Lower leg skin (tissue), 4 donors: ENCODE measurements around the gene TM4SF1. TPM values are rescaled to one million over a fixed set of nuclear protein-coding genes. Genes with fewer than 3 reads are reported as not detected.

Experiments used
- DNase-seq, 2 donors: peaks; one replicate each; pipeline ENCODE4 v3.0.0-alpha.2; 2019; ENCODE audit warnings: low spot score in 2 of 2
- H3K4me3 ChIP-seq: fragments of 200-600 bp; sonication (generic); 2 replicates; pipeline ENCODE4 v1.5.1; 2017; ENCODE audit warnings: mild to moderate bottlenecking, low read depth; ENCODE audit not compliant: poor library complexity, severe bottlenecking
- POLR2A ChIP-seq, 2 donors: fragments of 450-650 bp; IDR thresholded peaks; one replicate each; pipeline ENCODE4 v1.6.1; 2016 to 2017; ENCODE audit warnings: antibody characterized with exemption in 2 of 2, mild to moderate bottlenecking in 1 of 2, moderate library complexity in 1 of 2
- WGBS, 2 donors: methylation state at CpG; one replicate each; pipeline ENCODE4 v1.1.5; 2018; 5-methylcytosine and 5-hydroxymethylcytosine counted together
- intact Hi-C: fragments of 100-400 bp; cut with DNase I; formaldehyde crosslinking; loops from one replicate; pipeline ENCODE4 v1.15.0; 2023; ENCODE audit warnings: low total_unique reads
- total RNA-seq, 4 donors: library from RNA; depleted of rRNA; stranded (reverse); fragments of >200 nt; gene quantifications; one replicate each; pipeline ENCODE4 v1.1.0, GENCODE V29; 2016
- TF ChIP-seq, protein P1 (sequence below), 3 donors: fragments of 450-650 bp; IDR thresholded peaks; one replicate each; pipeline ENCODE4 v1.5.1; 2016; ENCODE audit warnings: antibody characterized with exemption in 3 of 3, mild to moderate bottlenecking in 3 of 3, moderate library complexity in 2 of 3

Gene TM4SF1
- total RNA-seq, 4 donors from 2014 or later = 24.5 to 131 (median 51.0) TPM

DNA sequence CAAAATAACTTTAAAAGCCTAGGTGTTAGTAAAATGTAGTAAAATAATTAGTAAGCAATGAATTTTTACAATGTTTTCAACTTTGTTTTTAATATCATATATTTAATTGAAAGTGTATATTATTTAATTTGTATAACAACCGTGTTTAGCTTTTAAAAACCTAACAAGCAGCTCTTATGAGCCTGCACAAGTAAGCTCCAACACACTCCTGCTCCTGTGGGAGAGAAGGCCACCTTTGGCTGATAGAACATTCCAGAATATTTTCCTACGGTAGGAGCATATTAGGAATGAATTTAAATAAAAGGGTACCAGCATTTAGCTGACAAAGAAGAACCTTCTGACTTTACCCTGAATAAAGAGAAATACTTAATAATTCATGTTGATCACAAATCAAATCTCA is 40.3 kb upstream of the TM4SF1 start:
- no peak for DNase-seq
- no peak for TF ChIP-seq POLR2A (IDR thresholded peaks at IDR 0.05)
- TF ChIP-seq, protein P1, sequence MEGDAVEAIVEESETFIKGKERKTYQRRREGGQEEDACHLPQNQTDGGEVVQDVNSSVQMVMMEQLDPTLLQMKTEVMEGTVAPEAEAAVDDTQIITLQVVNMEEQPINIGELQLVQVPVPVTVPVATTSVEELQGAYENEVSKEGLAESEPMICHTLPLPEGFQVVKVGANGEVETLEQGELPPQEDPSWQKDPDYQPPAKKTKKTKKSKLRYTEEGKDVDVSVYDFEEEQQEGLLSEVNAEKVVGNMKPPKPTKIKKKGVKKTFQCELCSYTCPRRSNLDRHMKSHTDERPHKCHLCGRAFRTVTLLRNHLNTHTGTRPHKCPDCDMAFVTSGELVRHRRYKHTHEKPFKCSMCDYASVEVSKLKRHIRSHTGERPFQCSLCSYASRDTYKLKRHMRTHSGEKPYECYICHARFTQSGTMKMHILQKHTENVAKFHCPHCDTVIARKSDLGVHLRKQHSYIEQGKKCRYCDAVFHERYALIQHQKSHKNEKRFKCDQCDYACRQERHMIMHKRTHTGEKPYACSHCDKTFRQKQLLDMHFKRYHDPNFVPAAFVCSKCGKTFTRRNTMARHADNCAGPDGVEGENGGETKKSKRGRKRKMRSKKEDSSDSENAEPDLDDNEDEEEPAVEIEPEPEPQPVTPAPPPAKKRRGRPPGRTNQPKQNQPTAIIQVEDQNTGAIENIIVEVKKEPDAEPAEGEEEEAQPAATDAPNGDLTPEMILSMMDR (IDR thresholded peaks at IDR 0.05) = no peak
- 87 to 92% methylated on average over 2 of the region's 2 CpGs for whole genome bisulfite sequencing, 2 donors
- intact Hi-C loops = no loop called here
- no peak overlapping the region for H3K4me3 ChIP-seq

DNA sequence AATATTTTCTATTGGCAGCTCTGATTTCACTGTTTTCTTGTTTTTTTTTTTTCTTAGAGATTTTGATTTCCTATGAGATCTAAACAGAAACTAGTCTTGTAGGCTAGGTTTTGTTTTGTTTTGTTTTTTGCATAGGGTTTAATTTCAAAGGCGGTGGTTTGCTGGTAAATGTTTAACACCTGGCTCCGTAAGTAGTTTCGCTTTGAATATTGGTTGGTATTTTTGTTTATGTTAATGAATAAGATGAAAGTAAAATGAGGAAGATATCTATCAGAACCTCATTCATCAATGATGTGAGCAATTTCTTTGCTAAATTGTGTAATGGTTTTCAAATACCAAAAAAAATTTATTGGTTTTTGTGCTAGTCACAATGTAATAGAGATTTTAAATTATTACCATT is 39.7 kb upstream of the TM4SF1 start:
- no peak for TF ChIP-seq POLR2A (IDR thresholded peaks at IDR 0.05)
- TF ChIP-seq, protein P1 (IDR thresholded peaks at IDR 0.05) = no peak
- DNase-seq = no peak
- intact Hi-C loops = no loop called here
- 90% methylated on average over 3 of the region's 3 CpGs for WGBS, 2 donors
- no peak overlapping the region for H3K4me3 ChIP-seq

DNA sequence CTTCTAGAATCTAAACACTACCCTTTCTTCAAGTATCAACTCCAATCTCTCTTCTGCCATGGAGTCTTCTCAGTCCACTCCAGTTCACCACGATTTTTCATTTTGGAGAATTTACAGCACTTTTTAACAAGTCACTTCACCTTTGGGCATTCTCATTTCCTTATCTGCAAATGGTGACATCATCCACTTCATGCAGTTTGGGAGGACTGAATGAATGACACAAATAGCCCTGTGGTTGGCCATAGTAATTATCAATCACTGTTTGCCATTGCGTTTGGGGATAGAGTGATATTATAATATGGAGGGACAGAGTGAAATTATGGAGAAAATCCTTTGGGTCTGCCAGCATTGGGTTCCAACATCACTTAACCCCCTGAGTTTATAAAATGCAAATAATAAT is 38.0 kb upstream of the TM4SF1 start:
- 78 to 91% methylated on average over 2 of the region's 2 CpGs for WGBS, 2 donors
- intact Hi-C loops = no loop called here
- no peak for DNase-seq
- TF ChIP-seq, protein P1 (IDR thresholded peaks at IDR 0.05) = no peak
- TF ChIP-seq POLR2A (IDR thresholded peaks at IDR 0.05) = no peak
- H3K4me3 ChIP-seq = no peak overlapping the region

DNA sequence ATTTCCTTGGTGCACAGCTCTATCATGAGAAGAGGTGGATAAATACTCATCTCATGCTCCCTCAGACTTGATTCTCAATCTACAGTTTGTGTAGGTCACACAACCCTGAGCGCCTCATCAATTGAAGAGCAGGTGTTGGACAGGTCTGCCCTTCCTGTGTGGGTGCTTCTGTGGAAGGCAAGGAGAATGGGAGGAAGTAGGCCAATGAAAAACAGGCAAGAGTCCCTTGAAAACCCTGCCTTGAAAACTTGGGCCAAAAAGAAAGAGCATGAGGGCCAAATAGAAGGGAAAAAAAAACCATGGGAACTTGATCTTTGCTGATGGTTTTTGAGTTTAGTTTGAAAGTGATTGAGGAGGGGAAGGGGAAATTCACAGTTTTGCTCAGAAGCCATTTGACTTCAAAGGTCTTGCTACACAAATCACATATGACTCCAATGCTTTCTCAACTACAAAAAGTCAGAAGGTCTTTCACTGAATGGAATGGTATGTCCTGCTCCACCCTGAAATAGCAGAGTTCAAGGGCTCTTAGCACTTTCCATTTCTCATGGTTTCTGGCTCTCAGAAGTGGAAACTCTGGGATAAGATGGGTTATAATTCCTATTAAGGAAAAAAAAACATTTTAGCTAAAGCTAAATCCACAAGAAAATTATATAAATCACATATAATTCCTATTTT is 37.2 kb upstream of the TM4SF1 start:
- 94 to 96% methylated on average over 1 of the region's 1 CpG for WGBS, 2 donors
- DNase-seq = no peak
- TF ChIP-seq, protein P1 (IDR thresholded peaks at IDR 0.05) = no peak
- TF ChIP-seq POLR2A (IDR thresholded peaks at IDR 0.05) = no peak
- intact Hi-C loops = no loop called here
- H3K4me3 ChIP-seq = no peak overlapping the region

DNA sequence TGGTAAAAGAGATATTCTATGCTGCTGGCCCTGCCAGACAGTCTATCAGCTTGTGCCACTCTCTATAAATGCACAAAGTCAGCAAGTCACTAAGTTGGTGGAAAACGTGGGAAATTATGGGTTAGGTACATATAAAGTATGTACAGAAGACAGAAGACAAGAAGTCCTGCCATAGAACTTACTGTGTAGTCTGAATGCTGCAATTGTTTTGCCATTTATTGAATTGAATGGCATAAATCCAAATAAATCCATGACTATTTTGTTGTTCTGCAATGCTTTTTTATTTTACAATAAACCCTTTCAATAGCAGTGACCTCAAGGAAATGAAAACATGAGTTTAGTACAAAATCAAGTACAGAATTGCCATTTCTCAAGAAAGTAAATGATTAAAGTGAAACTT is 34.1 kb upstream of the TM4SF1 start:
- TF ChIP-seq, protein P1 (IDR thresholded peaks at IDR 0.05) = no peak
- TF ChIP-seq POLR2A (IDR thresholded peaks at IDR 0.05) = no peak
- WGBS, 2 donors = 42 to 51% methylated on average over 1 of the region's 1 CpG
- H3K4me3 ChIP-seq = no peak overlapping the region
- no peak for DNase-seq
- intact Hi-C loops = no loop called here

DNA sequence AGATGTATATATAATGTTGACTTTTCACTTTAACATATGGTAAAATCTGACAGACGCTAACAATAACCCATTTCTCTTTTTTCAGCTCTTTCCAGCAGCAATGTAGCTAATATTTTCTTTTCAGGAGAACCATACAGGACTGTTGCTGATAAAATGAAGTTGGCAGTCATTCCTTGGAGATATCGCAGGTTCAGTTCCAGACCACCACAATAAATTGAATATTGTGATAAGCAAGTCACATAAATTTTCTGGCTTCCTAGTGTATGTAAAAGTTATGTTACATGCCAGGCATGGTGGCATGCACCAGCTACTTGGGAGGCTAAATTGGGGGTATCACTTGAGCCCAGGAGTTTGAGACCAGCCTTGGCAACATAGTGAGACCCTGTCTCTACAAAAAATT is 31.9 kb upstream of the TM4SF1 start:
- no peak for DNase-seq
- intact Hi-C loops = no loop called here
- TF ChIP-seq, protein P1 (IDR thresholded peaks at IDR 0.05) = no peak
- no peak for TF ChIP-seq POLR2A (IDR thresholded peaks at IDR 0.05)
- WGBS, 2 donors = 92 to 93% methylated on average over 2 of the region's 2 CpGs
- no peak overlapping the region for H3K4me3 ChIP-seq
